GM21825 (cell line): ENCODE data around the gene SLAMF1.
A peak's percentile ranks its signal among the peaks of the same experiment; 100 is the strongest.
"Not testable (repeated sequence)": the region's sequence is repeated elsewhere in the genome, so short reads cannot be mapped to it uniquely, and the experiment has no call there.

Experiments
- ATAC-seq: cut with Tn5 transposase; IDR thresholded peaks from one replicate; pipeline ENCODE4 v1.9.1; 2021; ENCODE audit warnings: mild to moderate bottlenecking, moderate library complexity; ENCODE audit not compliant: unreplicated experiment

The SLAMF1 gene

DNA sequence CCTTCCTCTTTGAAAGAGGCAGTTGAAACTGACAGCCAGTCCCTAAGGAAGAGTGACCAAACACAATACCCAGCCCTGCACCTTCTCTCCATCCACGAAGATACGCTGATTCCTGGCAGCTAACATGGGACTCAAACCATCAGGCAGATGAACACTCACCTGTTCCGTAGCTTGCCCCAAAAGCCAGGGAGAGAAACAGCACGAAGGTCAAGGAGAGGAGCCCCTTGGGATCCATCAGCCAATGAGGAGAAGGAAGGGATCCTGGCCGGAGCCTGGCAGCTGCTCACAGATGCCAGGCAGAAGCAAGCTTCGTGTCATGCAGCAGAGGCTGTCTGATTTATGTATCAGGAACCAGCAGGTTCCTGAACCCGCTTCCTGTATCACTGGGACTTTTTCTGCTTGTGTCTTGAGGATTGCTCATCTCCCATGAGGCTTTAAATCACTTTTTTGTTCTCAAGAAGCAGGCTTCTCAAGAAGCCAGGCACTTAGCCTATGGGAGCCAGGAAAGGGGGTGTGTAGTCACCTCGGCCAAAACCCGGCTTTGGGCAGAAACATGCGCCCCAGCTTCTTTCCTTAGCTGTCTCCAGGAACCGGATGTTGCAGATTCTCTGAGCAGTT, at the start of gene SLAMF1:
SLAMF1 (minus strand) TSS at position 334 of the 618 bp plus-strand sequence; CDS start at position 235, 99 bp downstream.
- peak; percentile 50 for ATAC-seq

DNA sequence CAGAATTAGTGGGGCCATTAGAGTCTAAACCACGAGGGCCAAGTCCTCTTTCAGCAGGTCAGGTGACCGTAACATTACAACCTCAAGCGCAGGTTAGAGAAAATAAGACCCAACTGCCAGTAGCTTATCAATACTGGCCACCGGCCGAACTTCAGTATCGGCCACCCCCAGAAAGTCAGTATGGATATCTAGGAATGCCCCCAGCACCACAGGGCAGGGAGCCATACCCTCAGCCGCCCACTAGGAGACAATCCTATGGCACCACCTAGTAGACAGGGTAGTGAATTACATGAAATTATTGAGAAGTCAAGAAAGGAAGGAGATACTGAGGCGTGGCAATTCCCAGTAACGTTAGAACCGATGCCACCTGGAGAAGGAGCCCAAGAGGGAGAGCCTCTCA, 45.5 kb upstream of the SLAMF1 start:
- not testable (repeated sequence) for ATAC-seq

DNA sequence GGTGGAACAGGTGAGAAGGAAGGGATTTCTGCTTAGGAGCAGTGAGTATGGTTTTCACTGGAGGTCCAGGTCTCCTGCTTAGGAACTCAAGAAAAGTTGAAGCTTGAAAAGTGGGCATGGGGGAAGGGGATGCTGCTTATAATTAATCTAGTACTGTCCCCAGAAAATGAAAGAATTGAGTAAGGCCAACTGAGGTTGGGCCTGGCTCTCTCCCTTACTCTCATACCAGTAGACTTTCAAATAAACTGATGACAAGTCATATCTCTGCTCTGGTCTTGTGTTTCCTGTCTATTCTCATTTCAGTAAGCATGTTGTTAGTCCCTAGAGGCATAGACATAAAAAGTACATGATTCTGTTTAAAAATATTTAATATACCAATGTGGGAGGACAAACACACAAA, 38.4 kb upstream of the SLAMF1 start:
- no peak for ATAC-seq

GRCh38 chr1:160682983-160683865, 36.4 kb upstream of the SLAMF1 start:
- no peak for ATAC-seq

- no peak for ATAC-seq
Observed at GRCh38 chr1:160681891-160682140, 35.0 kb upstream of the SLAMF1 start.

DNA sequence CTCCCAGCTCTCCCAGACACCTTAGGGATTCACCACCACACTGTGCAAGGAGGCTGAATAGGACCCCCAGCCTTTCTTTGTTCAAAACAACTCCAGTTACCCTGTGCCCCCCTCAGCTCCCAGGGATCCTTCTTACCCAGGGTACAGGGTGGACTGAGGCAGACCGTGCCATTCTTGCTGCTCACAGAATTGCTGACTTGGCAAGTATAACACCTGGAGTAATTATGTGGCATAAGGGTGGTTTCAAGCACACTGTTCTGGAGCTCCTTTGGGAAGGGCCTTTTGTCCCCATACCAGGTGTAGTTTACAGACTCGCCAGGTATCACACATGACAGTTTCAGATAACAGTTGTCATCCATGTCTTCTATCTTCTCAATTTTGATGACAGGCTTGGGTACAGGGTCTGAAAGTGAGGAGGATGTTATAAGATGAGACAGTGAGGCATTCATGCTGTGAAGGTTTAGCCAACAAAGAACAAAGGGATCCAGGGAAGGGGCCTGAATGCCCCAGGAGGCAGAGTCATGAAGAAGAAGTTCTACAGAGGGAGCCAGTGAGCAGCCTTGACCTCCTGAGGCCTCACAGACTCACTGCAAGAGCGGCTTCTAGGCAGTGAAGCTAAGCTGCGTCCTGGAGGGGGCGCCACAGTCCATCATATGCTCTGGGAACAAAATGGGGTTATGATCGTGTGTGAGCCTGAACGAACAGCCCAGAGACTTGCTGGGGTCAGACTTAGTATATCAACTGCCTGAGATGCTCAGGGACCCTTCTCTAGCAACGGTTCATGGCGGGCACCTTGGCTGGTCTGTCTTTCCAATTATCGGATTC, 34.4 kb upstream of the SLAMF1 start:
- ATAC-seq = no peak

DNA sequence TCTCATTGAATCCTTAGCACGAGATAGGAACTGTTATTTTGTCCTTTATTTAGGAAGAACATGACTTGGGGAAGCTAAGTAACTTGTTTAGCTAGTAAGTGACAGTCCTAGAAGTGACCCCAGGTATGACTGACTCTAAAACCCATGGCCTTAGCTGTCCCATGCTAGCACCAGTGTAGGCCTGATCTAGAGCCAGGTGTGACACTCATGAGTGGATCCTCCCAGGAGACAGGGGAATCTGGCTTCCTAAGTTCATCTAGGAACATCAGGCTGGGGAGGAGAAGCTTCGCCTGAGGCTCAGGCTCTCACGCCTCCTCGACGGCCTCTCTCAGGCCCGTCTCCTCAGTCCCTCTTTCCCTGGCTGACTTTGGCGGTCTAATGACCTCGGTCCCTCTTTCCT, 33.6 kb upstream of the SLAMF1 start:
- no peak for ATAC-seq

DNA sequence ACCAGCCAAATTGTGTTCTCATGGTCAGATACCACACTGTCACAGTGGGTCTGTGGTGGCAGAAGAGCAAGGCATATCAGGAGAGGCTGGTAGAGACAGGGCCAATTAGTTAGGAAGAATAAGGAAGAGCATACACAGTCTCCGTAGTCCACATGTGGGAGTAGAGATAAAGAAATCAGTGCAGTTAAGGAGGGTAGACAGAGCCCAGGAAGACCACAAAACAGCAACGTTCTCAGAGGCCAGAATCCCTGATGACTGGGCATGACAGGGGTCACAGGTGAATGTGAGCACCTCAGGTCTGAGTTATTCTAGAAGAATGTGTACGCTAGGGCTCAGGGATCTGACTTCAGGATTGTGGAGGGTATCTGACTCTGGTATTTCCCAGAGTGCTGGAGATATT, 33.0 kb upstream of the SLAMF1 start:
- no peak for ATAC-seq

DNA sequence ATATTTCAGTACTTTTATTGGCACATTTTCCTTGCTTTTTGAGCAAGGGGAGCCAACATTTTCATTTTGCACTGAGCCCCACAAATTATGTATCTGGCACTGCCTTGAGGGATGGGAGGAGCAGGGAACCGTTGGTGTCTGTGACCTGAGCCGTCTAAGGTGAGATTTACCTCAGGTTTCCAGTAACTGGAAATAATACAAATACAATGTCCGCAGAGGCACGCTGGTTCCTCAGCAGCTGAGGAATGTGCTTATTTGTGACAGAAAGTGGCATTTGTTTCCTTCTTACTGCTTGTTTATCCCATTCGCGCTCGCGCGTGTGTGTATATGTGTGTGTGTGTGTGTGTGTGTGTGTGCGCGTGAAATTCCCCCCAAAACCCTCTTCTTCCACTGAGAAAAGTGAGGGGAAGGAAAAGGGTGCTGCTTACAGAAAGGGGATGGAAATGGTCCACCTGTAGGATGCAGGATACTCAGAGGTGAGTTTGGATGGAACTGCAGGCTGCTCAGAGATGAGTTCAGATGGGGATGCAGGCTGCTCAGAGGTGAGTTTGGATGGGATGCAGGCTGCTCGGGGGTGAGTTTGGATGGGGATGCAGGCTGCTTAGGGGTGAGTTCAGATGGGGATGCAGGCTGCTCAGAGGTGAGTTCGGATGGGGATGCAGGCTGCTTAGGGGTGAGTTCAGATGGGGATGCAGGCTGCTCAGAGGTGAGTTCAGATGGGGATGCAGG, 30.2 kb upstream of the SLAMF1 start:
- no peak for ATAC-seq

- ATAC-seq = peak; percentile 37
Observed at GRCh38 chr1:160675641-160676410, 29.0 kb upstream of the SLAMF1 start.

- no peak for ATAC-seq
Observed at GRCh38 chr1:160674415-160674814, 27.6 kb upstream of the SLAMF1 start.

GRCh38 chr1:160672789-160673695, 26.2 kb upstream of the SLAMF1 start:
- ATAC-seq = no peak

- ATAC-seq = no peak
Observed at GRCh38 chr1:160671603-160672517, 25.0 kb upstream of the SLAMF1 start.

DNA sequence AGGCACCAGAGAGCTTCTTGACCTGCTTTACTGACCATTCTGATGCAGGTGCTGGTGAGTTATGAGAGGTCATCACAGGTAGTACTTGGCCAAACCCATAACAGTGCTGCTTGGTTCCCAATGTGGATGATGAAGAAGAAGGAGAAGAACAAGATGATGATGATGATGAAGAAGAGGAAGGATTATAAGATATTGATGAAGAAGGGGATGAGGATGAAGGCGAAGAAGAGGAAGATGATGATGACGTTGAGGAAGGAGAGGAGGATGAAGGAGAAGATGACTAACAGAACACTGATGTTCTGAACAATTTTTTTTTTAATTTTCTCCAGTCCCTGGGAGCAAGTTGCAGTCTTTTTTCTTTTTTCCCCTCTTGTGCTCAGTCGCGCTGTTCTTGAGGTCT, 23.9 kb upstream of the SLAMF1 start:
- ATAC-seq = no peak

GRCh38 chr1:160669802-160670201, 23.0 kb upstream of the SLAMF1 start:
- no peak for ATAC-seq

- ATAC-seq = no peak
Observed at GRCh38 chr1:160669276-160669675, 22.4 kb upstream of the SLAMF1 start.

- no peak for ATAC-seq
Observed at GRCh38 chr1:160667896-160668295, 21.1 kb upstream of the SLAMF1 start.

- no peak for ATAC-seq
Observed at GRCh38 chr1:160666079-160666442, 19.2 kb upstream of the SLAMF1 start.
